ENCODE results near the gene RILPL1. TPM values are rescaled to one million over a fixed set of nuclear protein-coding genes. Genes with fewer than 3 reads are reported as not detected.

Gene RILPL1
- total and polyA plus RNA-seq, 9 of the 15 experiments (the other 6 are each of a cell fraction or from before 2014, with no cell fraction given), result 0.25 to 10.6 (median 8.6) TPM

DNA sequence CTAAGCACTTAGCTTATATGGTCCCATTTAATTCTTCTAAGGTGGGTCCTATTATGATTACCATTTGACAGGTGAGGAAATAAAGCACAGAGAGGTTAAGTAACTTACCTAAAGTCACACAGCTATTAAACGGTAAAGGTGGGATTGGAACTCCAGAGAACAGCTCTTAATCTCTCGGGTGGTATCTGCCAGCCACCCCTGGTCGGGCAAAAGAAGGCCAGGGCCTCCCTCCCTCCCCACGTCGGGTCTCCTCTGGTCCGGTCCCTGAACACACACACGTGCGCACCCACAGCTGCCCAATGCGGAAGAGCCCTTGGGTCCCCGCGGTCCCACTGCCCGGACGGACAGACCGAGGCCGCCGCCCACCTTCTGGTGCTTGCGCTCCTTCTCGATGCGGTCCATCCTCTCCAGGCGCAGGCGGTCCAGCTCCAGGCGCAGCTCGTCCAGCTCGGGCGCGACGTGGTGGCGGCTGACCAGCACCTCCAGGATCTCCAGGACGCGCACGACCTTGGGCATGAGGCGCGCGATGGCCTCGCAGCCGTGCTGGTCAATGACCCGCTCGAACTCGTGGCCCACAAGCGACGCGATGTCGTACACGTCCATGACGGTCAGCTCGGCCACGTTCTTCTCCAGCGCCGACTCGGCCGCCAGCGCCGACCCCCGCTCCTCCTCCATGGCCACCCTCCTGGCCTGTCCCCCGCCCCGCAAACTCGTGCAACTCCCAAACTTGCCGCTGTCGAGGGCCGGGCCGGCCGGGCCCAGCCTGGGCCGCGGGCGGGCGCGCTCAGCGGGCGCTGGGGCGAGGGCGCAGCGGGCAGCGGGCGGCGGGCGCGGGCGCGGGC lies 490 bp downstream of the RILPL1 start (continued):
- TF ChIP-seq, protein P1, sequence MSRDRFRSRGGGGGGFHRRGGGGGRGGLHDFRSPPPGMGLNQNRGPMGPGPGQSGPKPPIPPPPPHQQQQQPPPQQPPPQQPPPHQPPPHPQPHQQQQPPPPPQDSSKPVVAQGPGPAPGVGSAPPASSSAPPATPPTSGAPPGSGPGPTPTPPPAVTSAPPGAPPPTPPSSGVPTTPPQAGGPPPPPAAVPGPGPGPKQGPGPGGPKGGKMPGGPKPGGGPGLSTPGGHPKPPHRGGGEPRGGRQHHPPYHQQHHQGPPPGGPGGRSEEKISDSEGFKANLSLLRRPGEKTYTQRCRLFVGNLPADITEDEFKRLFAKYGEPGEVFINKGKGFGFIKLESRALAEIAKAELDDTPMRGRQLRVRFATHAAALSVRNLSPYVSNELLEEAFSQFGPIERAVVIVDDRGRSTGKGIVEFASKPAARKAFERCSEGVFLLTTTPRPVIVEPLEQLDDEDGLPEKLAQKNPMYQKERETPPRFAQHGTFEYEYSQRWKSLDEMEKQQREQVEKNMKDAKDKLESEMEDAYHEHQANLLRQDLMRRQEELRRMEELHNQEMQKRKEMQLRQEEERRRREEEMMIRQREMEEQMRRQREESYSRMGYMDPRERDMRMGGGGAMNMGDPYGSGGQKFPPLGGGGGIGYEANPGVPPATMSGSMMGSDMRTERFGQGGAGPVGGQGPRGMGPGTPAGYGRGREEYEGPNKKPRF (IDR thresholded peaks at IDR 0.05; ENCODE audit: low read depth, low read length), result no peak
- no peak for TF ChIP-seq TCFL5 (CRISPR knock-in tag; conservative IDR thresholded peaks at IDR 0.05)
- no peak for TF ChIP-seq E4F1 (CRISPR knock-in tag; IDR thresholded peaks at IDR 0.05; ENCODE audit: borderline replicate concordance)
- TF ChIP-seq NR2C1 (IDR thresholded peaks at IDR 0.05), result no peak
- TF ChIP-seq NR2C1 (tag; IDR thresholded peaks at IDR 0.05), result no peak
- no peak for TF ChIP-seq EWSR1 (IDR thresholded peaks at IDR 0.05; ENCODE audit: borderline replicate concordance, low read depth, partially characterized antibody)
- no peak for TF ChIP-seq HOMEZ (CRISPR knock-in tag; IDR thresholded peaks at IDR 0.05)
- TF ChIP-seq, protein P2, sequence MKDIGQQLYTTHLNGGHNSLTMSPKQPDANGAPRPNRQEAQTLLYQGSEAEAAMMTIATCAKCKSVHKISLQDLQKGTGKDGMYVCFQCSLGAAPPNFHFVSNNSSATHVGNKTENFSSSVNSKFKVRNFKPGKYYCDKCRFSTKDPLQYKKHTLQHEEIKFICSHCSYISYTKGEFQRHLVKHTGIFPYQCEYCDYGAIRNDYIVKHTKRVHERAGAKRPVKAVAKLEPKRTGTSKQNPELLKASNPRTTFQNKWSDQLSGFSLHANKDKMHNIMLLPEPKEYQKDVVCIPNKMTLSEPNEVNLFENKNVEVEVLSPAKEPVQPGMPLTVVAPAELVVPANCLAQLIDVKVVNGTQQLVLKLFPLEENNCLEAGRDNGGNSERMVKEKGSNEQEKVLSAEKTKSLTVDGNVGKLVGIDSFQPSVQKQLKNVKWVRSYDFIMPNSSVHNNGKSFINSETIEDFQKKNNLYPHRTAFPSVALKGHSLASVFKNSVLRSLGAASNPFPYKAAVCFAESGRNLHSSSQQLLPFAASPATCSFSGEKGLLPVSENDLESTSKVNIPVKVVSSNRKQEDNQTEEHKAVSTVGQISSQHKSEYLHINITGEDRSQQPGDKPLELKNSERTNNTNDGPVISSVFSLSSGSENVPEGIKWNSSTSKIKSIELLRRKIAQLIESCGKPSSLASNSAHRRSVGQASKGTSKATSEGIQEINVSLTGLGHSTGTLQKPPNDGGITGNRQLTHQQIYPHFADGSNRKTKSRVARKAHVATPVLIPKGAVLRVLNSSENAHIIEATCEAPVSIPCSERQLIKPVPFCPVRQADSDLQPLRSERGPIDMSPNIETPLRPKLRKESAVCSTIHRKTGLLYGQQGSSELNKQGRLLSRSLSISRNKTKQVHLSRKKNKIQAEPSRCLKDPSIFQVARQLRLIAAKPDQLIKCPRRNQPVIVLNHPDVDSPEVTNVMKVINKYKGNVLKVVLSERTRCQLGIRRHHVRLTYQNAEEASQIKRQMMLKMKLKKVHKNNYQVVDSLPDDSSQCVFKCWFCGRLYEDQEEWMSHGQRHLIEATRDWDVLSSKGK (CRISPR knock-in tag; IDR thresholded peaks at IDR 0.05), result no peak
- no peak for TF ChIP-seq TCF7L2 (IDR thresholded peaks at IDR 0.05; ENCODE audit: low read depth, low read length)
- TF ChIP-seq, protein P3, sequence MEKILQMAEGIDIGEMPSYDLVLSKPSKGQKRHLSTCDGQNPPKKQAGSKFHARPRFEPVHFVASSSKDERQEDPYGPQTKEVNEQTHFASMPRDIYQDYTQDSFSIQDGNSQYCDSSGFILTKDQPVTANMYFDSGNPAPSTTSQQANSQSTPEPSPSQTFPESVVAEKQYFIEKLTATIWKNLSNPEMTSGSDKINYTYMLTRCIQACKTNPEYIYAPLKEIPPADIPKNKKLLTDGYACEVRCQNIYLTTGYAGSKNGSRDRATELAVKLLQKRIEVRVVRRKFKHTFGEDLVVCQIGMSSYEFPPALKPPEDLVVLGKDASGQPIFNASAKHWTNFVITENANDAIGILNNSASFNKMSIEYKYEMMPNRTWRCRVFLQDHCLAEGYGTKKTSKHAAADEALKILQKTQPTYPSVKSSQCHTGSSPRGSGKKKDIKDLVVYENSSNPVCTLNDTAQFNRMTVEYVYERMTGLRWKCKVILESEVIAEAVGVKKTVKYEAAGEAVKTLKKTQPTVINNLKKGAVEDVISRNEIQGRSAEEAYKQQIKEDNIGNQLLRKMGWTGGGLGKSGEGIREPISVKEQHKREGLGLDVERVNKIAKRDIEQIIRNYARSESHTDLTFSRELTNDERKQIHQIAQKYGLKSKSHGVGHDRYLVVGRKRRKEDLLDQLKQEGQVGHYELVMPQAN (IDR thresholded peaks at IDR 0.05; ENCODE audit: borderline replicate concordance), result peak; percentile 64; the same call in 1 of the 2 replicates
- TF ChIP-seq CAMTA2 (CRISPR knock-in tag; conservative IDR thresholded peaks at IDR 0.05), result no peak
- TF ChIP-seq MYBL2 (IDR thresholded peaks at IDR 0.05; ENCODE audit: low read depth), result no peak
- TF ChIP-seq MYBL2 (CRISPR knock-in tag; IDR thresholded peaks at IDR 0.05; ENCODE audit: borderline replicate concordance), result no peak
- no peak; the same call in 1 of the 2 replicates for TF ChIP-seq ZNF766 (CRISPR knock-in tag; conservative IDR thresholded peaks at IDR 0.05)
- TF ChIP-seq EP300 (IDR thresholded peaks at IDR 0.05; ENCODE audit: low read length), result no peak

Data from K562 (cell line).